Esophagus muscularis mucosa (tissue), 4 donors: Measurements from ENCODE around the gene PRKN. TPM values are rescaled to one million over a fixed set of nuclear protein-coding genes. Genes with fewer than 3 reads are reported as not detected.

Source experiments
- DNase-seq: peaks from one replicate; pipeline ENCODE4 v3.0.0-alpha.2; 2017; ENCODE audit errors: extremely low spot score
- H3K27ac ChIP-seq, 4 donors: fragments of 200-600 bp; sonication (generic); replicated peaks in 1 of 4; 1 replicate in 3 of 4; 2 replicates in 1 of 4; pipeline ENCODE4 v1.5.1; 2016 to 2019; ENCODE audit warnings: mild to moderate bottlenecking in 1 of 4
- H3K27me3 ChIP-seq, 4 donors: fragments of 200-600 bp; sonication (generic); one replicate each; pipeline versions ENCODE4 v1.5.1 to v1.6.0; 2016 to 2019
- H3K36me3 ChIP-seq, 4 donors: fragments of 200-600 bp; sonication (generic); one replicate each; pipeline ENCODE4 v1.5.1; 2016 to 2019
- H3K4me1 ChIP-seq, 4 donors: fragments of 200-600 bp; sonication (generic); one replicate each; pipeline ENCODE4 v1.5.1; 2016 to 2019
- H3K4me3 ChIP-seq, 4 donors: fragments of 200-600 bp; sonication (generic); 1 replicate in 2 of 4; 2 replicates in 2 of 4; pipeline ENCODE4 v1.5.1; 2016 to 2019; ENCODE audit warnings: mild to moderate bottlenecking in 4 of 4, moderate library complexity in 1 of 4
- H3K9me3 ChIP-seq, 4 donors: fragments of 200-600 bp; sonication (generic); 1 replicate in 3 of 4; 2 replicates in 1 of 4; pipeline ENCODE4 v1.5.1; 2016 to 2019
- EP300 ChIP-seq: sonication (generic); formaldehyde crosslinking; IDR thresholded peaks from one replicate; pipeline ENCODE4 v1.6.1; 2017; ENCODE audit warnings: antibody characterized with exemption
- POLR2A ChIP-seq: fragments of 450-650 bp; IDR thresholded peaks from one replicate; pipeline ENCODE4 v1.6.1; 2017; ENCODE audit warnings: antibody characterized with exemption, moderate library complexity, mild to moderate bottlenecking, low read depth
- POLR2AphosphoS5 ChIP-seq, 2 donors: sonication (generic); formaldehyde crosslinking; IDR thresholded peaks; one replicate each; pipeline ENCODE4 v1.6.1; 2017; ENCODE audit warnings: antibody characterized with exemption in 2 of 2
- WGBS: methylation state at CpG from one replicate; pipeline ENCODE4 v1.1.5; 2018; 5-methylcytosine and 5-hydroxymethylcytosine counted together
- intact Hi-C: fragments of 100-400 bp; cut with DNase I; formaldehyde crosslinking; loops from one replicate; pipeline ENCODE4 v1.15.1; 2023
- total RNA-seq, 4 donors: library from RNA; depleted of rRNA; stranded (reverse); fragments of >200 nt; gene quantifications; one replicate each; pipeline versions ENCODE4 v1.1.0 to v1.2.1, GENCODE V29; 2016
- TF ChIP-seq, protein P1 (sequence below), 3 experiments: fragments of 200-600 bp in 2 of 3; fragments of 450-650 bp in 1 of 3; sonication (generic) in 2 of 3; IDR thresholded peaks; one replicate each; pipeline ENCODE4 v1.5.1; 2017 to 2019; ENCODE audit warnings: antibody characterized with exemption in 3 of 3, mild to moderate bottlenecking in 2 of 3, moderate library complexity in 1 of 3

The PRKN gene
- total RNA-seq, 4 donors from 2014 or later, result 9.6 to 14.5 (median 10.8) TPM

DNA sequence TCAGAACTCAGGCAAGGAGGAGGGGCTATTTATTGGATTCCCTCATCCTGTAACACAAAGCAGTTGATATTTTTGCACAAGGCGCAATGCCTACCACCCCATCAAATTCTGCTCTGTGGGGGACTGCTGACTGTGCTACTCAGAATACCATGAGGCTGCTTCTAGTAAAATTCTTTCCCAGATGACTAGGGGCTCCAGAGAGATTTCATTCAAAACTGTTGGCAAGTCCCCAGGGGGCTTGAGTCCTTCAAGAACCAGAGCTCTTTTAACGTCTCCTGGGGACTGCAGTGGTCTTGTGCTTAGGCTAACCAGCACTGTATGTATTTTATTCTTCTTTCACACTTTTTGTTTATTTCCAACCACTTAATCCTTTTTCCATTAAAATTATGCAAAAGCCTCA lies 1087.8 kb downstream of the PRKN start:
- no peak overlapping the region for H3K27ac ChIP-seq
- no peaks in the 10 kb centered on the region for H3K36me3 ChIP-seq
- H3K4me1 ChIP-seq, result no peaks in the 10 kb centered on the region
- no peak for DNase-seq
- no peaks in the 10 kb centered on the region for H3K27me3 ChIP-seq
- TF ChIP-seq POLR2A, result no peak
- TF ChIP-seq, protein P1, sequence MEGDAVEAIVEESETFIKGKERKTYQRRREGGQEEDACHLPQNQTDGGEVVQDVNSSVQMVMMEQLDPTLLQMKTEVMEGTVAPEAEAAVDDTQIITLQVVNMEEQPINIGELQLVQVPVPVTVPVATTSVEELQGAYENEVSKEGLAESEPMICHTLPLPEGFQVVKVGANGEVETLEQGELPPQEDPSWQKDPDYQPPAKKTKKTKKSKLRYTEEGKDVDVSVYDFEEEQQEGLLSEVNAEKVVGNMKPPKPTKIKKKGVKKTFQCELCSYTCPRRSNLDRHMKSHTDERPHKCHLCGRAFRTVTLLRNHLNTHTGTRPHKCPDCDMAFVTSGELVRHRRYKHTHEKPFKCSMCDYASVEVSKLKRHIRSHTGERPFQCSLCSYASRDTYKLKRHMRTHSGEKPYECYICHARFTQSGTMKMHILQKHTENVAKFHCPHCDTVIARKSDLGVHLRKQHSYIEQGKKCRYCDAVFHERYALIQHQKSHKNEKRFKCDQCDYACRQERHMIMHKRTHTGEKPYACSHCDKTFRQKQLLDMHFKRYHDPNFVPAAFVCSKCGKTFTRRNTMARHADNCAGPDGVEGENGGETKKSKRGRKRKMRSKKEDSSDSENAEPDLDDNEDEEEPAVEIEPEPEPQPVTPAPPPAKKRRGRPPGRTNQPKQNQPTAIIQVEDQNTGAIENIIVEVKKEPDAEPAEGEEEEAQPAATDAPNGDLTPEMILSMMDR (IDR thresholded peaks at IDR 0.05), result no peak
- TF ChIP-seq EP300, result no peak
- TF ChIP-seq POLR2AphosphoS5 (IDR thresholded peaks at IDR 0.05), result no peak
- no peaks in the 10 kb centered on the region for H3K9me3 ChIP-seq
- no peak overlapping the region for H3K4me3 ChIP-seq
- 79% methylated on average over 2 of the region's 2 CpGs for WGBS
- intact Hi-C loops, result no loop called here

DNA sequence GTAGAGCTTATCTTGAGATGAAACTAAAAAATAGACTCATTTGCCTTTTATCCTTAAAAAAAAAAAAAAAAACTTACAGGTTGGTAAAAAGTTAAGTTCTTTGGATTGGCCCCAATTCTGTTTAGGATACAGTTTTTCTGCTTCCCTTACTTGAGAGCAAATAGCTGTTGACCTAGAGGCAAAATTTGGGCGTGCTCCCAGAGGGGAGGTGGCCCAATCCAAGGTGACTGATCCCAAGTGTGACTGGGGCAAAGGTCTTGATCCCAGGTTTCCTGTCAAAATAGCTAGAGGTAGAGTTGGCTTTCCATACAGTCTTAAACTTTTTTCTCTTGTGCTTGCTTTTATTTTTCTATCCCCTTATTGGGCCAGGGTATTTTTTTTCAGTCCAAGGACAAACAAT lies 1089.9 kb downstream of the PRKN start:
- H3K27ac ChIP-seq, result no peak overlapping the region
- no peaks in the 10 kb centered on the region for H3K9me3 ChIP-seq
- no peaks in the 10 kb centered on the region for H3K36me3 ChIP-seq
- no peak overlapping the region for H3K4me3 ChIP-seq
- peaks cover 0 to under 1% (median 0%) of the 10 kb centered on the region in 4 donors for H3K4me1 ChIP-seq
- H3K27me3 ChIP-seq, result no peaks in the 10 kb centered on the region
- DNase-seq, result no peak
- WGBS, result 94% methylated on average over 1 of the region's 1 CpG
- intact Hi-C loops, result no loop called here
- TF ChIP-seq POLR2AphosphoS5 (IDR thresholded peaks at IDR 0.05), result no peak
- TF ChIP-seq, protein P1 (IDR thresholded peaks at IDR 0.05), result no peak
- TF ChIP-seq EP300, result no peak
- no peak for TF ChIP-seq POLR2A

DNA sequence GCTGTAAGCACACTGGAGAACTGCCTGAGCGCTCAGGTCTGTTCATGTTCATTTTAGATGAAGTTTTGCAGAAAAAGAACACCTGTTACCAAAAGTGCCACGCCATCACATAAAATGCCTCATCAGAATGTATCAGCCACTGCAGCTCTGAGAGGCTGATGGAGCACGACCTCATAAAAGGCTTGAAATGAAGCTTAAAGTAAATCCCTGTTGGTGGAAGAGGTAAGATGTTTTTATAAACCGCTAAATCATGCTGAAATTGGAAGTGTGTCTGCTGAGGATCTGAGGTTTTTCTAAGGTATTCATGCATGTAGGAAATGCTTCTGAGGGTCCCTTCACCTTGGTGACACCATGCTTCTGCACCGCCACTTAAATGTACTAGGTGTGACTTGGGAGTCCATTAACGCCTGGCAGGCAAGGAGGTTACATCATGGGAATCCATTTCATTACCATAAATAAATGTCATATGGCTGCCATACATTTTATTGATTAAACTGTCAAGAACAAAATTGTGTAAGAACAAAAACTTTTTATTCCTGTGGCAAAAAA lies 1090.6 kb downstream of the PRKN start:
- Histone ChIP-seq H3K36me3 (no peaks in the 10 kb centered on the region), H3K27ac (no peak overlapping the region), H3K9me3 (no peaks in the 10 kb centered on the region), H3K4me1 (peaks cover 0 to 7% (median 2%) of the 10 kb centered on the region in 4 donors), H3K27me3 (no peaks in the 10 kb centered on the region), H3K4me3 (no peak overlapping the region)
- 84% methylated on average over 6 of the region's 6 CpGs for WGBS
- intact Hi-C loops, result no loop called here
- no peak for DNase-seq
- TF ChIP-seq, protein P1 (IDR thresholded peaks at IDR 0.05), result no peak
- TF ChIP-seq POLR2AphosphoS5 (IDR thresholded peaks at IDR 0.05), result no peak
- TF ChIP-seq EP300, result no peak

DNA sequence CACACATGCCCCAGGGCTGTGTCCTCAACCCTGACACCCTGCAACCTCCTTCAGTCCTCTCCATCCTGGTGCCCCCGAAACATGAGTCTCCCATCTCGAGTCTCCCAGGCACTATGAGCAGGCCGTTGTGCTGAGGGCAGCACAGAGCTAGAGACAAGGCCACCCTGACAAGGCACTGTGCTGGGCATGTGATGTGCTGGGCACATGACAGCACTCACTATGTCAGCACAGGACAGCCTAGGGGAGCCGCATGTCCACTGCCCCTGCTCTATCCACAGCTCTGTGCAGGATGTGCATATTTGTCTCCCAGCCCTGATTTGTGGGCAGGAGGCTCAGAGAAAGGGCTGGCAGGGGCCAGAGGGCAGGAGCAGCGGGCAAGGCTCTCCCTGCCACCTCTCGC lies 1091.6 kb downstream of the PRKN start:
- Histone ChIP-seq H3K4me1 (peaks cover 0 to 17% (median 12%) of the 10 kb centered on the region in 4 donors), H3K4me3 (no peak overlapping the region), H3K36me3 (no peaks in the 10 kb centered on the region), H3K27ac (no peak overlapping the region), H3K27me3 (no peaks in the 10 kb centered on the region), H3K9me3 (no peaks in the 10 kb centered on the region)
- intact Hi-C loops, result no loop called here
- 97% methylated on average over 3 of the region's 6 CpGs for WGBS
- DNase-seq, result no peak
- TF ChIP-seq EP300, result no peak
- TF ChIP-seq, protein P1 (IDR thresholded peaks at IDR 0.05), result no peak

DNA sequence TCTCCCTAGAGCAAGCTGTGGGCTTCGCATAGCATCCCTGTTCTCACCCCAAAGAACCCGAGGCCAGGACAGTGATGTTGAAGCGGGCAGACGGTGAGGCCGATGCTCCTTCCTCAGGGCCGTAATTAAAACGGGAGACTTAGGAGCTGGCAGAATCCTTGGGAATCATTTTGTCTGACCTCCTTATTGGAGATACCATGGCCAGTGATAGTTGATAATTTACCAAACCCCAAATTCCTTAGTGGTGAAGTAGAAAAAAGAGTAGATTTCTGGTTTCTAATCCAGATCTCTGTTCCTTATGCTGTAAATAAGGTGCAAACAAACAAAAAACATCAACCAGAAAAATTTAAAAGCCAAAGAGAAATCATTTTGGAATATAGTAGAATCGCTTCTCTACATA lies 1092.7 kb downstream of the PRKN start:
- H3K9me3 ChIP-seq, result no peaks in the 10 kb centered on the region
- intact Hi-C loops, result no loop called here
- H3K4me3 ChIP-seq, result no peak overlapping the region
- DNase-seq, result no peak
- no peak overlapping the region for H3K27ac ChIP-seq
- no peak for TF ChIP-seq POLR2A
- no peak for TF ChIP-seq EP300
- TF ChIP-seq POLR2AphosphoS5 (IDR thresholded peaks at IDR 0.05), result no peak
- TF ChIP-seq, protein P1 (IDR thresholded peaks at IDR 0.05), result no peak
- 94% methylated on average over 8 of the region's 8 CpGs for WGBS
- H3K36me3 ChIP-seq, result no peaks in the 10 kb centered on the region
- H3K4me1 ChIP-seq, result peaks cover 0 to 19% (median 16%) of the 10 kb centered on the region in 4 donors
- no peaks in the 10 kb centered on the region for H3K27me3 ChIP-seq
